Measurements from ENCODE around the gene FBXL2.

The FBXL2 gene

DNA sequence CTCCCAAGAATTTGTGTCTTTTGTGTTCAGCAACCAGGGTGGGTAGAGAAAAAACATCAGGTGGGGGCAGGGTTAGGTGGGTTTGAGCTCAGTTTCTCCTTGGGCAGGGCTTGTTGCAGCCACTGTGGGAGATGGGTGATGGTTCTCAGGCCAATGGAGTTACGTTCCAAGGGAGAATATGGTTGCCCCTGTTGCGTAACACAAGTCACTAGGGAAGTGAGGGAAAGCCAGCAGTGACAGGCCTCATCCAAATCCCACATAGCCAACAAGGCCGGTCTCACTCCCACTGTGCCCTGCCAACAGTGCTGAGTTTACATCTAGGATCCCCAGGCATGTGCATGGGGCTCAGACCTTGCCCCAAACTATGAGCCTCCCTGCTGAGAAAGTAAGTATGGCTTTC is 7.9 kb upstream of the FBXL2 start:
- DNase-seq (ENCODE audit: low read depth): no peak
- no peak overlapping the region for H3K4me3 ChIP-seq (replicated peaks; ENCODE audit: low read depth, low read length)

DNA sequence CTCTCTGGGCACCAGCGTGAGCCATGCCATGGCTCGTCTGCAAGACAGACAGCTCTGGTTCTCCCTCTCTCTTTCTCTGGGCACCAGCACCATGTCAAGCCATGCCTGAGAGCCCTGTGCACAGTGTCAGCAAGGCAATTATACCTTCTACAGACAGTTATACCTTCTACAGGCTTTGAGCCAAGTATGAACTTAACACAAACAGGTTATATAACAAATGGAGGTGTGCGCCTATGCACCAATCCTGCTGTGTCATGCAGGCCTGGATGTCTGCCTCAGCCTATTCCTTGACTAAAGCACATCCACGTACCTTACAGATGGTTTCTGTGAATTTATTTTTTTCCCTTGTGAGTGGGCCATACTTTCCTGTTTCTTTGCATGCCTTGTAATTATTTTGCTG is 5.9 kb upstream of the FBXL2 start:
- no peak overlapping the region for H3K4me3 ChIP-seq (replicated peaks; ENCODE audit: low read depth, low read length)
- DNase-seq (ENCODE audit: low read depth): no peak
- TF ChIP-seq, protein P1, sequence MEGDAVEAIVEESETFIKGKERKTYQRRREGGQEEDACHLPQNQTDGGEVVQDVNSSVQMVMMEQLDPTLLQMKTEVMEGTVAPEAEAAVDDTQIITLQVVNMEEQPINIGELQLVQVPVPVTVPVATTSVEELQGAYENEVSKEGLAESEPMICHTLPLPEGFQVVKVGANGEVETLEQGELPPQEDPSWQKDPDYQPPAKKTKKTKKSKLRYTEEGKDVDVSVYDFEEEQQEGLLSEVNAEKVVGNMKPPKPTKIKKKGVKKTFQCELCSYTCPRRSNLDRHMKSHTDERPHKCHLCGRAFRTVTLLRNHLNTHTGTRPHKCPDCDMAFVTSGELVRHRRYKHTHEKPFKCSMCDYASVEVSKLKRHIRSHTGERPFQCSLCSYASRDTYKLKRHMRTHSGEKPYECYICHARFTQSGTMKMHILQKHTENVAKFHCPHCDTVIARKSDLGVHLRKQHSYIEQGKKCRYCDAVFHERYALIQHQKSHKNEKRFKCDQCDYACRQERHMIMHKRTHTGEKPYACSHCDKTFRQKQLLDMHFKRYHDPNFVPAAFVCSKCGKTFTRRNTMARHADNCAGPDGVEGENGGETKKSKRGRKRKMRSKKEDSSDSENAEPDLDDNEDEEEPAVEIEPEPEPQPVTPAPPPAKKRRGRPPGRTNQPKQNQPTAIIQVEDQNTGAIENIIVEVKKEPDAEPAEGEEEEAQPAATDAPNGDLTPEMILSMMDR (IDR thresholded peaks at IDR 0.05; ENCODE audit: low read length, missing control alignments): no peak

More for the DNA sequence above, 7.9 kb upstream of the FBXL2 start:
- TF ChIP-seq, protein P1 (IDR thresholded peaks at IDR 0.05; ENCODE audit: low read length, missing control alignments): no peak

DNA sequence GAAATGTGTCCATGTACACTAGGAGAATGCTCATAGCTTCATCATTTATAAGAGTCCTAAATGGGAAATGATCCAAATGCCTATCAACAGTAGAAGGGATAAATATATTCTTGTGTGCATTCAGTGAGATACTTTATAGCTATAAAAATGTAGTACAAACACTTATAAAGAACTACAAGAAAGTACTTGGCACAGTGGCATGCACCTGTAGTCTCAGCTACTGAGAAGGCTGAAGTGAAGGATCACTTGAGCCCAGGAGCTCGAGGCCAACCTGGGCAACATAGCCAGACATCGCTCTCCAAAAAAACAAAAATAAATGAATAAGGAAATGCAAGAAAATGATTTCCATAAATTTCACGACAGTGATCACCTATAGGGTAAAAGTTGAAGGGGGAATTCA is 3.6 kb upstream of the FBXL2 start:
- H3K4me3 ChIP-seq (replicated peaks; ENCODE audit: low read depth, low read length): no peak overlapping the region
- no peak for DNase-seq (ENCODE audit: low read depth)
- TF ChIP-seq, protein P1 (IDR thresholded peaks at IDR 0.05; ENCODE audit: low read length, missing control alignments): no peak

DNA sequence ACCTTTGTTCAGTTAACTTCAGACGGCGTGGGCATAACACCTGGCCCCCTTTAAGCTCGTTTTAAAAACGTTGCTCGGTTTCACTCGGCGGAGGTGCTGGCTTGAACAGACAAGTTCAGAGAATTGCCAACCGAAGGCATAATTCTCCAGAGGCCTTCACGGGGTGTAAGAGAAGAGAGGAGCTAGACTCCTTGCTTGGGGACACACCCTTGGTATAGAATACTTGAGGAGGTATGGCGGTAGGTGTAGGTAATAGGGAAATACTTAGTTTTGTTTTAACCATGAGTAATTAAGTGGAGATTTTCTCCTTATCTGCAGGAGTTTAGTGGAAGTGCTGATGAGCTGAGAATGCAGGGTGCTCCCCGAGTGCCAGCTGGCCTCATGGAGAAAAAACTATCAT is 921 bp downstream of the FBXL2 start:
- peak overlapping the region; percentile 80 for H3K4me3 ChIP-seq (replicated peaks; ENCODE audit: low read depth, low read length)
- DNase-seq (ENCODE audit: low read depth): peak; percentile 8
- TF ChIP-seq, protein P1 (IDR thresholded peaks at IDR 0.05; ENCODE audit: low read length, missing control alignments): no peak

DNA sequence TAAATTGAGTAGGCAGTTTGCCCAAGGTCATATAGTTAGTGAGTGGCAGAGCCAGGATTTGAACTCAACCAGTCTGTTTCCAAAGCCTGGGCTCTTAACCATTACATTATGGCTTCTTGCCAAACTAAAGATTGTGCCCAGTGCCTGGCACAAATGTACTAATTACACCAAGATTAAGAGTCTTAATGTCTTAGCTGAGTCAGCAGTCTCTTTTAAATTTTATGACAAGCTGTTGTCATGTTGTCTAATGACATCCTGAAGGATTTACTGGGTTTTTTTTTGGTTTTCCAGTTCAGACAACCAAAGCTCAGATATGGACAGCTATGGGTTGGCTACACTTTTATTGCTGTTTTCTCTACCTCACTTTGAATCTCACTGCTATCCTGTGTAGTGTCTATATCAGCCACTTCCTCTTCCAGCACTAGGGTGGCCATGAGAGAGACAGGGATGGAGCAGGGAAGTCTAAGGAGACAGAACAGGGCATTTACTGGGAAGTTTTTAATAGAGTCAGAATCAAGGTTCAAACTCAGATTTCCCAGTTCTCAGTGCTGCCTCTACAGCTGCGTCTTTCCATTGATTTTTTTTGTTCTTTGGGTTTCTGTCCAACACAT is 10.5 kb downstream of the FBXL2 start:
- no peak for DNase-seq (ENCODE audit: low read depth)
- TF ChIP-seq, protein P1 (IDR thresholded peaks at IDR 0.05; ENCODE audit: low read length, missing control alignments): no peak
- no peak overlapping the region for H3K4me3 ChIP-seq (replicated peaks; ENCODE audit: low read depth, low read length)

DNA sequence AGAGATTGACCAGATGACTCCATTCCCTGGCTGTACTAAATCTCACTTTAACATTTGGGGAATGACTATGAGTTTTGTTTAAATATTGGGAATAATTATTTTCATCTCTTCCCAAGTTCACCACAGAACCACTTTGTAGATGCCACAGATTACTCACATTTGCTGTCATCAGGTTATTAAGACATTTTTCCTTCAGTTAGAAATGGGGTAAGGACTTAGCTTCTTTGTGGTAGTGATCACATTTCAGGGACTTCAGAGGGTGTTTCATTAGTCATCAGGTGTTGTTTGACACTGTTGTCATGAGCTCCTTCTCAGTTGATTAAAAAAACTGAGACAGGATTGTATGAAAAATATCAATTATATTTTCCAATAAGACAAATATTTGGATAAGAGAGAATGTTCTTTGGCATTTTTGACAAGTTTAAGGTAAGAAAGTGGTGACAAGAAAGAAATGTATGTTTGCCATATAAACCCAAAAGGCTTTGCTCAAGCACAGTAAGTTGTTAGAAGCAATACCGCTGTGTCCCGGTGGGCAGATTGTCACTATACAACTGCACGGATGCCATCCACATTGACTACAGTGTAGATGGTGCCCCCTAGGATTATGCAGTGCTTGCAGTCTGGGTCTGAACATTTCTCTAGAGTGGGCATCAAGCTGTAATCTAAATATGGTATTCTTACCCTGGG is 22.3 kb downstream of the FBXL2 start:
- peak; percentile 32 for DNase-seq (ENCODE audit: low read depth)
- H3K4me3 ChIP-seq (replicated peaks; ENCODE audit: low read depth, low read length): no peak overlapping the region
- TF ChIP-seq, protein P1 (IDR thresholded peaks at IDR 0.05; ENCODE audit: low read length, missing control alignments): no peak

DNA sequence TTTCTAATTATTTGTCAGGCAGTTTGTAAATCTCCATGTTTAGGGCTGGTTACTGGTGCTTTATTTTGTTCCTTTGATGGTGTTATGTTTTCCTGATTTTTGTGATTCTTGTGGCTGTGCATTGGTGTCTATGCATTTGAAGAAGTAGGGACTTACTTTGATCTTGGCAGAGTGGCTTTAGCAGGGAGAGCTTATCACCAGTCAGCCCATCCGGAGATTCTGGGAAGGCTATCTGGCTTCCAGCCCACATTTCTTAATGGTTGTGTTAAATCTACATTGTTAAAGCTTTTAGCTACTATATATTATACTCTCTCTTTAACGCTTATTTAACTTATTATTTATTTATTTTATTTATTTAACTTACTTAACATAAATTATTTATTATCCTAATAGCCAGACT is 35.1 kb downstream of the FBXL2 start:
- H3K4me3 ChIP-seq (replicated peaks; ENCODE audit: low read depth, low read length): no peak overlapping the region
- TF ChIP-seq, protein P1 (IDR thresholded peaks at IDR 0.05; ENCODE audit: low read length, missing control alignments): no peak
- DNase-seq (ENCODE audit: low read depth): peak; percentile 60
